Stimulated activated CD8-positive, alpha-beta memory T cell treated with anti-CD3 and anti-CD28 coated beads, Interleukin-12 subunit alpha, Interleukin-12 subunit beta, amount 100 ng/mL, for 1 hour (primary cell): ENCODE data around the gene PLPP1.
"Not testable (repeated sequence)": the region's sequence is repeated elsewhere in the genome, so short reads cannot be mapped to it uniquely, and the experiment has no call there.

Experiments
- DNase-seq: peaks from one replicate; pipeline ENCODE4 v3.0.0-alpha.2; 2020; ENCODE audit warnings: low read depth

PLPP1 gene

DNA sequence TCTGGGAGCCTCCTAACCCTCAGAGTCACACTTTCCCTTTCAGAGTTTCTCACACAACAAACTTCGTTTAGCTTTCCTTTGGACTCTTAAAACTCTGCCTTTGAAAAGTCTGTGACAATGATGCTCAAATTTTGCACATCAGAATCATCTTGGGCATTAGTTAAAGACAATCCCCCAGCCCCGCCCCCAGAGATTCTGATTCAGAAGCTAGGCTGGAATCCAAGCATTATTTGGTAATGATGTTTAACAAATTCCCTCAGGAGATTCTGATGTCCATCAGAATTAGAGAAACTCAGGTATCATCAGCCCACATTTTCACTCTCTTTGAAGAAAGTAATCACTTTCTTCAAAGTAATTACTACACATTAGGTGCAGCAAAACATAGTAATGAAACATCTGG lies 9.6 kb upstream of the PLPP1 start:
- DNase-seq: no peak

GRCh38 chr5:55541056-55541635 lies 6.4 kb upstream of the PLPP1 start:
- DNase-seq: no peak

DNA sequence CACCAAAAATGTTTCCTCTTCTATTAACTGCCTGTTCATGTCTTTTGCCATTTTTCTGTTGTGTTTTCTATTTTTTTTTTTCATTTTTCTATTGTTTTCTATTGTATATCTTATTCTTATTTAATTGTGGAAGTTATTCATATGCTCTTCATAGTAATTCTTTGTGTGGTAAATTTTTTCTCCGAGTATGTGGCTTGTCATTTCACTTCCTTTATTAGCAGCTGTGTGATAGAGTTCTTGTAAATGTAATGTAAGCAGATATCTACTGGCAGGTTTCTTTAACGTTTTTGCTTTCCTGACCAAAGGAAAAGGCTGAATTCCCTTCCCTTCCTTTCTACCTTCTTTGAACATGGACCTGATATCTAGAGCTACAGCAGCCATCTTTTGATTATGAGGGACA lies 5.8 kb upstream of the PLPP1 start:
- DNase-seq: no peak

DNA sequence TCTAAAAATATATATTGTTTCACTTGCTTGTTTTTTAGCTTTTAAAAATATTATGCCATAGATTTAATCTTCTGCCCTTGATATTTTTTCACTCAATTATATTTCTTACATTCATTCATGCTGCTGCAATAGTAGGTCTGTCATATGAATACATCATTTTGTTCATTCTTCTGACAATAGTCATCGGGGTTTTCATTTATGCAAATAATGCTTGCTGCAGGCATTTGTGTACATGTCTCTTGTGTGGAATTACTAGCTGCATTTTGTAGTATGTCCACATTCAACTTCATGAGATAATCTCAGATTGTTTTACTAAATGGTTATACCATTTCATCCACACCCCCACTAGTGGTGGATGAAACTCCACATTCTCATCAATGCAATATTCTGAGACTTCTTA lies 5.3 kb upstream of the PLPP1 start:
- DNase-seq: no peak

- DNase-seq: no peak
These were observed 3.9 kb upstream of the PLPP1 start for GRCh38 chr5:55538661-55539060.

- DNase-seq: not testable (repeated sequence)
These were observed 2.6 kb upstream of the PLPP1 start for GRCh38 chr5:55537315-55537714.

DNA sequence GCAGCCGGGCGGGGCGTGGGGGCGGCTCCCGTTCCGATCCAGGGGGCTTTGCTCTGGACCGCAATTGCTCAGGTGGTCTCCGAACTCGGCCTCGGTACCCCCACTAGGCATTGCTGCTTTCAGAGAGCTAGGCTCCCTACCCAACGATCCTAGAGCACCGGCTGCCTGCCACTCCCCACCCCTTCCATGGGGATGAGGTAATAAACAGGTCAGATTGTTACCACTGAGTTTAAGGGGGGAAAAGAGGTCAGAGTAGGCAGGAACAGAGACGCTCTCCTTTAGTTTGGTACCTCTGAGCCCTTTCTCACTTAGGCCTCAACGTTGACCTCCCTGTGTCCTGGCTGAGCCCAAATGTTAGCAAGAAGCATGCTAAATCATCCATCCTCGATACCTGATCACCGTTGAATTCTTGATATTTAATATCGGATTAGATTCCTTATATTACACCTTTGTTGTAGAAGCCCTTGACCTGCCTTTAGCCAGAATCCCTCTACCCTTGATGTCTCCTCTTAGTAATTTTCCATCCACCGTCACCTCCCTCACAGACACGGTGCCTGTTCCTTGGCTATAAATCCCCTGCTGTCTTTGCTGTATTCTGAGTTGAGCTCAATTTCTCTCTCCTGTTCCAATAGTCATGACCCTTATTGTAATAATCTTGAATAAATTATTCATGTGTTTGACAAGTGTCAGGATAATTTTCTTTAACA lies 588 bp upstream of the PLPP1 start:
- no peak for DNase-seq

DNA sequence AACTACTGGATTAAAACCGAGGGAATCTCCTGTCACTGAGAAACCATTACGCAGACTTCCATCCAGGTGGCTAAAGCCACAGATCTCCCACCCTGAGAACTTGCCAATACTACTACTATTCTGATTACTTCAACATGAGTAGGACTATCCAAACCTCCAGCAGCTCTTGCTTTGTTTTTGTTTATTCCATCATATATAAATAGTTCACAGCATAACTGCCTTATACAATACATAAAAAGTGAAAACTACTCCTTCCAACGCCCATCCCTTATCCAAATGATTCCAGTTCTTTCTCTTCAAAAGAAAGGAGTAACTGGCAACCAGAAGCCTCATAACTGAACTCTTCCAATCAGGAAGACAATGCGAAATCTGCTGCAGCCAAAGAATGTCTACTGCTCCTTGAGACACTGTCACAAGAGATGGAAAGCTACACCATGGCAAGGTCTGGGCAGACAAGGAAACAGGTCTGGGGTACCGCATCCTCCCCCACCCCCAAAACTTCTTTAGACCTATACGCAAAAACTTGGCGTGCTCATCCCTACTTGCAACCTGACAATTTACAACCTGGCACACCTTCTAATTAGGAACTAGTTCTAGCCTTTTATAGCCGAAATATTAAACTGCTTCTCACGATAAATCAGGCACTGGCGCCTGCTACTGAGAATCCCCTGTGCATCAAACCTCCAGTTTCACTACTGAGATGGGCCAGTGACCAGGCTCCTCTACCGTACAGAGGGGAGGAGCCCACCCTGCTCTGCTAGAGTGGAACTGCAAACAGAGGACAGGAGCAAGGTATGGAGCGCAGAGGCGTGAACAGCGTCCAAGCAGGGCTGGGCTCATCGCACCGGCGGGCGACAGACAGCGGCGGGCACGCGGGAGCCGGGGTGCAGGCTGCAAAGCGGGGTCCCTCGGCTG lies 986 bp downstream of the PLPP1 start:
- no peak for DNase-seq

DNA sequence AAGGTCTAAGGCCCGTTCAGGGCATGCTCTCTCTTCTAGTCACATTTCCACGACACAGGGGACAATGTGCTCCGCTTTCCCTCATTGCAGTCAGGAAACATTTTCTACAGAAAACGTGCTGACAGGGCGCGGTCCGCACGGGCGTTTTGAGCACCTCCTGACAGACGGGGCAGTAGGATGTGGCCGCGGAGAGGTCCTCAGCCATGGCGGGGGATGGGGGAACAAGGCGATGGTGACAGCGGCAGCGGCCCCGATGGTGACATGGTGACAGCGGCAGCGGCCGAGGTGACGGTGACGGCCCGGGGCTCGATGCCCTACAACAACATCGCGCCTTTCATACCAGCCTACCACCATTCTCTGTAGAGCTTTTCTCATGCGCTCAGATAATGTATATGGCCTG lies 4.1 kb downstream of the PLPP1 start:
- no peak for DNase-seq

DNA sequence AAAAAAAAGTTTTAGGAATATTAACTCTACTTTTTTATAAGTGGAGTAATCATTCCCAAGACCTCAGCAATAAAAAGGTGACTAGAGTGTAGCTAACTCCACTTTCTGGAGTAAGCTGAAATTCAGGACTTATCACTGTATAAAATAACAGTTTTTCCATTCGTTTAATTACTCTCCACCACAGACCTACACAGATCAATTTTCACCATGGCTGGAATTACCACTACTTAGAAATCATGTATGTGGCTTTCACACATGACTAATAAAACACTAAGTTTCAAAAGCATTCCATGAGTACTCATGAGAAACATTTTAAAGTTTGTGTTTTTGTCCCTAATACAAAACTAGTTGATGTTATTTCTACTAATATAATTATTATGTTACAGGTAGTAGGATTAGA lies 9.9 kb downstream of the PLPP1 start:
- no peak for DNase-seq

GRCh38 chr5:55523293-55523692 lies 11.5 kb downstream of the PLPP1 start:
- DNase-seq: no peak

GRCh38 chr5:55521881-55522280 lies 12.9 kb downstream of the PLPP1 start:
- no peak for DNase-seq

DNA sequence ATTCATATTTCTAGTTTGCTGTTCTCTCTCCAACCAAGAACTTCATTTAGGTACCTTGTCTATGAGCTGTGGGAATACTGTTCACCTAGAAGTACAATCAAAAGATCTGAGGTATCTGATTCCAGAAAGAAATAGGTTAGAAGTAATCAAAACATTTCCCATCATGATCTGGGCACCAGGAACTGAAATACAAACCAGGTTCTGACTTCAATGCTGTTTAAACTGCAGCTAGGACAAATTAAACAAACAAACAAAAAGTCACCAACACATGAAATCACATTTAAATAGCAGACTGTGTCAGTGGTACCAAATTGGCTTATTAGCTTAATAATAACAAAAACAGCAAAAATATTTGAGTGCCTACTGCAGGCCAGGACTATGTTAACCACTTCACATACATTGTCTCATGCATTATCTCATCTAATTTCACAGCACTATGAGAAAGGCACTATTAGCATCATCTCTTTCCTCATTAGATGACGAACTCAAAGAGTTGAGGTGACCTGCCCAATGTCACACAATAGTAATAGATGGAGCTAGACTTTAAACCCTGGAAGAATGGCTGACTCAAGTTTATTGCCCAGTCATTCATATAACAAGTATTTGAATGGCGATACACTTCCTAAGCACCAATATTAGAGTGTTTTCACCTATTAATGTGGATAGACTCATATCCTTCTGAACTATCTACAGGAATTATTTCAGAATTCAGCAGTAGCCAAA lies 14.5 kb downstream of the PLPP1 start:
- DNase-seq: no peak

DNA sequence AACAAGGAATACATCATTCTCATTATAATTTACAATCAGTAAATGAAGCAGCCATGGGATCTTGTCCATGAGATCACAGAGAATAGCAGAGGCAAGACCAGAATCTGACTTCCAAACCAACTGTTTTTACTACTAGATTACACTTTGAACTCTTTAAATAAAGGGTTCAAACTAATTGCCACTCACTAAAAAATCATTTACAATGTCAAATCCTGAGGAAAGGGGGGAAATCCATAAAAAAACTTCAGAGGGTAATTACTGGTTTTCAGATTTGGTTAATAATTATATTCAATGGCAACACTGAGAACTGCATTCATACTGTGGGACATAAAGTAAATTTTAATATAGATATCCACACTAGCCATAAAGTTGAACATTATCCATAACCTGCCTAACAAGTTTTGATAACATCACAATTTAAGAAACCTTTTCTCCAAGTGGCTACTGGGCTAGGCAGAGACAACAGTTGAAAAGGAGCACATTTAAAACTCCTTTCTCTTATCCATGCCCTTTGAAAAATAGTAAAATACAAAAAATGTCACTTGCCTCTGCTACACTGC lies 15.9 kb downstream of the PLPP1 start:
- DNase-seq: no peak

GRCh38 chr5:55517804-55518203 lies 17.0 kb downstream of the PLPP1 start:
- DNase-seq: no peak

DNA sequence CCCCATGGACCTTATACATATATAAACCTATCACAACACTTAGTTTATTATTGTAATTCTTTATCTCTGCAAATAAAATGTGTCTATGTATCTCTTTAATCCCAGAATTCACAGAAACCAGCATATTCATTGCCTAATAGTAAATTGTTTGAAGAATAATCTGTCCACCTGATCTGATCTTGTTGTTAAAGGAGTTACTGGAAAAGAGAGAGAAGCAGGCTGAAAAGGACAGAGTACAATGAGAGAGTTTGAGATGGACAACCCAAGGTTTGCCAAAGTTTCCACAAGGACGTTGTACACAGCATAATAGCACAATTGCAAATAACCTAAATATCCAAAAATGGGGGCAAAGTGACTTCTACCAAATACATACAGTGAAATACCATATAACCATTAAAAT lies 23.8 kb downstream of the PLPP1 start:
- no peak for DNase-seq

DNA sequence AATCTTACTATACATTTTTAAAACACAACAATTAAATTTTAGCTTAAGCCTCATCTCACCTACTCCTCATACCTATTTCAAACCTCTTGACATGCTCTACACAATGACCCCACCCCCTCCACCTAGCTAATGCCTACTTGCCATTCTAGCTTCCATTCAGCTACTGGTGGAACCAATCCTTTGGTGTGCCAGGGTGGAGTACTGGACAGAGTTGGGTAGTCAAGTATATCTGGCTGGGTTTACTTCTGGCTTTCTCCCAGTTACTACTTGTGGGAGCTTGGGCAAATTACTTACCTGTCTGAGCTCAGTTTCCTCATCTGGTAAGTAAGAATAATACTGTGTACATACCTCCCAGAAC lies 24.3 kb downstream of the PLPP1 start:
- no peak for DNase-seq

- DNase-seq: no peak
These were observed 24.8 kb downstream of the PLPP1 start for GRCh38 chr5:55509796-55510522.

DNA sequence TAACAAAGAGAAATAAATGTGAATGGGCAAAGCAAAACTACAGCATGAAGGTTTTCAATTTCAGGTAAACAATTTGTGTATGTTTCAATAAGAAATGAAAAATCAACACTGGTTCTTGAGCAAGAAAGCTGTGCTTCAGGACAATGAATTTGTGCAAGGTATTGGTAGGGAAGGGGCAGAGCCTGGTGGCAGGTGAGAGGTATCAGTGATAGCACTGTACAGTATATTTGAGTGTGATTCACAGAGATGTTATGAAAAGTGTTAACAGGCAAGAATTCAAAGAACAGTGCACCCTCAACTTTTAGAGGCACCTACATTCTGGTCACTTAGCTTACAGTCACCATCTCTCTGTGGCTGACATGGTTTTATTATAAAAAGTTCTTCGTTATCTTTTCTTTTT lies 25.7 kb downstream of the PLPP1 start:
- no peak for DNase-seq

DNA sequence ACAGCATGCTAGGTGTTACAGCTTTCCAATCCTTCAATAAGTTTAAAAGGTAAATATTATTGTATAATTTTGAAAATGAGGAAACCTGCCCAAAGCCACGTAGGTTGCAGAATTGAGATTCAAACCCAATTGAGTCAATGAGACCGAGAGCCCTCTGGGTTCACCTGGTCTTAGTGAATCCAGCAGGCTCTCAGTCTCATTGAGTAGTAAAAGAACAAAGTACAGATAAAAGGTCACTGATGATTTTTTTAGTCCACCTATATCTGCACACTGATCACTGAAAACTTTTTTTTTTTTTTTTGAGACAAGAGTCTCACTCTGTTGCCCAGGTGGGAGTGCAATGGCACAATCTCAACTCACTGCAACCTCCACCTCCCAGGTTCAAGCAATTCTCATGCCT lies 27.2 kb downstream of the PLPP1 start:
- no peak for DNase-seq

DNA sequence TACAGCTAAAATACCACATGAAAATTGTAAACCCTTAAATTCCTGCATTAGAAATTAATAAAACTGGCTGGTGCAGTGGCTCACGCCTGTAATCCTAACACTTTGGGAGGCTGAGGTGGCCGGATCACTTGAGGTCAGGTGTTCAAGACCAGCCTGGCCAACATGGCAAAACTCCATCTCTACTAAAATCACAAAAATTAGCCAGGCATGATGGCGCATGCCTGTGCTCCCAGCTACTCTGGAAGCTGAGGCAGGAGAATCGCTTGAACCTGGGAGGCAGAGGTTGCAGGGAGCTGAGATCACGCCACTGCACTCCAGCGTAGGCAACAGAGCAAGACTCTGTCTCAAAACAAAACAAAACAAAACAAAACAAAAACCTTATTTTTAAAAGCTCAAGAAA lies 29.1 kb downstream of the PLPP1 start:
- DNase-seq: not testable (repeated sequence)

DNA sequence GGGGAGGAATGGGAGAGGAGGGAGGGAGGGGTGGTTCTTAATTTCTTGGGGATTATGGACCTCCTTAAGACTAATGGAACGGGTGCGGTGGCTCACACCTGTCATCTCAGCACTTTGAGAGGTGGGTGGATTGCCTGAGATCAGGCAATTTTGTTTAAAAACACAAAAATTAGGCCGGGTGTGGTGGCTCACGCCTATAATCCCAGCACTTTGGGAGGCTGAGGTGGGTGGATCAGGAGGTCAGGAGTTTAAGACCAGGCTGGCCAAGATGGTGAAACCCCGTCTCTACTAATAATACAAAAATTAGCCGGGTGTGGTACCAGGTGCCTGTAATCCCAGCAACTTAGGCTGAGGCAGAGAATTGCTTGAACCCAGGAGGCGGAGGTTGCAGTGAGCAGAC lies 30.8 kb downstream of the PLPP1 start:
- DNase-seq: not testable (repeated sequence)
